SK-N-SH treated with all-trans-retinoic acid at 6 μM for 48 hours (cell line): ENCODE results near the gene NUP54.

ENCODE experiments used
- ATAC-seq: fragments of 200-7000 bp; cut with Tn5 transposase; 3 replicates; pipeline ENCODE4 v1.9.1; 2020; ENCODE audit warnings: mild to moderate bottlenecking, moderate library complexity
- BACH2 ChIP-seq: fragments of 250-450 bp; sonication (Bioruptor Pico); IDR thresholded peaks from 2 replicates; pipeline ENCODE4 v1.9.0; 2021; ENCODE audit warnings: mild to moderate bottlenecking, borderline replicate concordance
- CREB5 ChIP-seq: fragments of 250-450 bp; sonication (Bioruptor Pico); IDR thresholded peaks from 2 replicates; pipeline ENCODE4 v1.5.1; 2020; ENCODE audit warnings: low read depth, mild to moderate bottlenecking, moderate library complexity
- CSRNP3 ChIP-seq: fragments of 250-450 bp; sonication (Bioruptor Pico); IDR thresholded peaks from 2 replicates; pipeline ENCODE4 v1.5.1; 2021; ENCODE audit warnings: mild to moderate bottlenecking, moderate library complexity
- ESRRG ChIP-seq: fragments of 250-450 bp; sonication (Bioruptor Pico); IDR thresholded peaks from 2 replicates; pipeline ENCODE4 v1.6.1; 2021; ENCODE audit warnings: mild to moderate bottlenecking
- GLIS3 ChIP-seq: fragments of 250-450 bp; sonication (Bioruptor Pico); IDR thresholded peaks from 2 replicates; pipeline ENCODE4 v1.5.0; 2020; ENCODE audit warnings: mild to moderate bottlenecking, moderate library complexity
- ISL1 ChIP-seq: fragments of 250-450 bp; sonication (Bioruptor Pico); IDR thresholded peaks from 2 replicates; pipeline ENCODE4 v2.1.2; 2022; ENCODE audit warnings: mild to moderate bottlenecking, moderate library complexity
- OSR1 ChIP-seq: fragments of 250-450 bp; sonication (Bioruptor Pico); IDR thresholded peaks from 2 replicates; pipeline ENCODE4 v1.8.0; 2022; ENCODE audit warnings: moderate library complexity, mild to moderate bottlenecking, inconsistent platforms
- PATZ1 ChIP-seq: fragments of 250-450 bp; sonication (Bioruptor Pico); IDR thresholded peaks from 2 replicates; pipeline ENCODE4 v1.8.0; 2020; ENCODE audit warnings: mild to moderate bottlenecking, moderate library complexity, borderline replicate concordance
- PPARA ChIP-seq: fragments of 250-450 bp; sonication (Bioruptor Pico); IDR thresholded peaks from 2 replicates; pipeline ENCODE4 v1.5.0; 2020; ENCODE audit warnings: mild to moderate bottlenecking, borderline replicate concordance
- RARB ChIP-seq: fragments of 250-450 bp; sonication (Bioruptor Pico); IDR thresholded peaks from 2 replicates; pipeline ENCODE4 v1.8.0; 2021; ENCODE audit warnings: mild to moderate bottlenecking, moderate library complexity
- SNAI2 ChIP-seq: fragments of 250-450 bp; sonication (Bioruptor Pico); IDR thresholded peaks from 2 replicates; pipeline ENCODE4 v1.5.0; 2020; ENCODE audit warnings: mild to moderate bottlenecking, moderate library complexity
- TCF4 ChIP-seq: fragments of 250-450 bp; sonication (Bioruptor Pico); IDR thresholded peaks from 2 replicates; pipeline ENCODE4 v1.8.0; 2021; ENCODE audit warnings: mild to moderate bottlenecking, moderate library complexity, borderline replicate concordance
- TOX ChIP-seq: fragments of 250-450 bp; sonication (Bioruptor Pico); IDR thresholded peaks from 2 replicates; pipeline ENCODE4 v1.8.0; 2021; ENCODE audit warnings: mild to moderate bottlenecking, moderate library complexity, borderline replicate concordance
- TSHZ2 ChIP-seq: fragments of 250-450 bp; sonication (Bioruptor Pico); IDR thresholded peaks from 2 replicates; pipeline ENCODE4 v1.5.0; 2020; ENCODE audit warnings: mild to moderate bottlenecking, moderate library complexity
- ZC3H10 ChIP-seq: fragments of 250-450 bp; sonication (Bioruptor Pico); IDR thresholded peaks from 2 replicates; pipeline ENCODE4 v1.5.1; 2021; ENCODE audit warnings: mild to moderate bottlenecking, moderate library complexity
- ZFP3 ChIP-seq: fragments of 250-450 bp; sonication (Bioruptor Pico); IDR thresholded peaks from 2 replicates; pipeline ENCODE4 v1.5.0; 2020; ENCODE audit warnings: mild to moderate bottlenecking, moderate library complexity
- ZFP30 ChIP-seq: fragments of 450-650 bp; formaldehyde crosslinking; IDR thresholded peaks from 2 replicates; pipeline ENCODE4 v1.5.0; 2022; ENCODE audit warnings: mild to moderate bottlenecking, moderate library complexity
- ZNF565 ChIP-seq: fragments of 450-650 bp; formaldehyde crosslinking; conservative IDR thresholded peaks from 2 replicates; pipeline ENCODE4 v1.5.0; 2020; ENCODE audit warnings: low read depth, mild to moderate bottlenecking, moderate library complexity
- ZNF70 ChIP-seq: fragments of 450-650 bp; formaldehyde crosslinking; IDR thresholded peaks from 2 replicates; pipeline ENCODE4 v1.5.0; 2020; ENCODE audit warnings: mild to moderate bottlenecking, moderate library complexity
- ZNF8 ChIP-seq: fragments of 450-650 bp; formaldehyde crosslinking; IDR thresholded peaks from 2 replicates; pipeline ENCODE4 v1.5.0; 2020; ENCODE audit warnings: mild to moderate bottlenecking, moderate library complexity

The NUP54 gene

GRCh38 chr4:76179398-76180318 is 31.5 kb upstream of the NUP54 start:
- peak; percentile 99 for ATAC-seq
- TF ChIP-seq ZC3H10 (no peak), BACH2 (no peak), GLIS3 (CRISPR knock-in tag) (no peak), ZNF70 (CRISPR knock-in tag) (no peak), CREB5 (CRISPR knock-in tag) (no peak), RARB (CRISPR knock-in tag) (no peak), CSRNP3 (CRISPR knock-in tag) (no peak), ZFP3 (CRISPR knock-in tag) (0 out of 2 replicates have a peak, but pooled peaks have one; percentile 40)

- ATAC-seq, result no peak
- TF ChIP-seq PATZ1 (CRISPR knock-in tag), result no peak
- TF ChIP-seq ISL1 (CRISPR knock-in tag), result no peak; the same call in 1 of the 2 replicates
- no peak for TF ChIP-seq ZNF8
- TF ChIP-seq BACH2, result no peak
- TF ChIP-seq ZNF70 (CRISPR knock-in tag), result no peak
- TF ChIP-seq, all 23 proteins: peak for 0
These were observed 30.1 kb upstream of the NUP54 start for GRCh38 chr4:76178296-76178695.

- no peak for TF ChIP-seq ZNF565 (CRISPR knock-in tag)
- no peak for TF ChIP-seq SNAI2 (CRISPR knock-in tag)
- no peak for TF ChIP-seq ZNF8
- TF ChIP-seq PATZ1 (CRISPR knock-in tag), result no peak
- TF ChIP-seq BACH2, result no peak
- TF ChIP-seq RARB (CRISPR knock-in tag), result no peak
- TF ChIP-seq TOX (CRISPR knock-in tag), result no peak
- no peak for TF ChIP-seq TCF4 (CRISPR knock-in tag)
- TF ChIP-seq CSRNP3 (CRISPR knock-in tag), result no peak
- TF ChIP-seq, all 23 proteins: peak for 0
- ATAC-seq, result no peak
These were observed 29.5 kb upstream of the NUP54 start for GRCh38 chr4:76177709-76178108.

- no peak for ATAC-seq
- no peak for TF ChIP-seq PATZ1 (CRISPR knock-in tag)
- TF ChIP-seq TSHZ2, result no peak
- no peak for TF ChIP-seq ESRRG (CRISPR knock-in tag)
- no peak for TF ChIP-seq ZNF565 (CRISPR knock-in tag)
- no peak for TF ChIP-seq ZFP30
- TF ChIP-seq BACH2, result no peak
- no peak for TF ChIP-seq ISL1 (CRISPR knock-in tag)
- no peak for TF ChIP-seq GLIS3 (CRISPR knock-in tag)
- TF ChIP-seq ZNF70 (CRISPR knock-in tag), result no peak
- TF ChIP-seq CREB5 (CRISPR knock-in tag), result no peak
- TF ChIP-seq PPARA, result no peak
- TF ChIP-seq OSR1, result no peak
These were observed 27.1 kb upstream of the NUP54 start for GRCh38 chr4:76175336-76175735.
